Thyroid gland (tissue), 4 donors: ENCODE data around the gene KHNYN. TPM values are rescaled to one million over a fixed set of nuclear protein-coding genes. Genes with fewer than 3 reads are reported as not detected.

Experiments
- DNase-seq, 2 donors: peaks; one replicate each; pipeline ENCODE4 v3.0.0-alpha.2; 2019
- H3K27ac ChIP-seq, 3 donors: fragments of 200-600 bp; sonication (generic); 1 replicate in 2 of 3; 2 replicates in 1 of 3; pipeline ENCODE4 v1.5.1; 2016 to 2019; ENCODE audit warnings: mild to moderate bottlenecking in 1 of 3, moderate library complexity in 1 of 3
- H3K27me3 ChIP-seq: fragments of 200-600 bp; sonication (generic); one replicate; pipeline ENCODE4 v1.5.1; 2019
- H3K36me3 ChIP-seq, 2 donors: fragments of 200-600 bp; sonication (generic); one replicate each; pipeline ENCODE4 v1.5.1; 2016 to 2019
- H3K4me1 ChIP-seq, 2 donors: fragments of 200-600 bp; sonication (generic); one replicate each; pipeline ENCODE4 v1.5.1; 2017 to 2019
- H3K4me3 ChIP-seq, 3 donors: fragments of 200-600 bp; sonication (generic); replicated peaks in 1 of 3; 1 replicate in 2 of 3; 2 replicates in 1 of 3; pipeline ENCODE4 v1.5.1; 2016; ENCODE audit warnings: mild to moderate bottlenecking in 1 of 3
- H3K9me3 ChIP-seq: fragments of 200-600 bp; sonication (generic); one replicate; pipeline ENCODE4 v1.5.1; 2017
- CTCF ChIP-seq, 6 experiments: fragments of 200-600 bp in 3 of 6; fragments of 450-650 bp in 3 of 6; sonication (generic) in 3 of 6; IDR thresholded peaks; one replicate each; pipeline ENCODE4 v1.5.1; 2016 to 2019; ENCODE audit warnings: antibody characterized with exemption in 6 of 6, mild to moderate bottlenecking in 2 of 6, inconsistent platforms in 1 of 6, moderate library complexity in 1 of 6
- POLR2A ChIP-seq, 2 donors: fragments of 450-650 bp; IDR thresholded peaks; one replicate each; pipeline ENCODE4 v1.6.1; 2017; ENCODE audit warnings: antibody characterized with exemption in 2 of 2, mild to moderate bottlenecking in 2 of 2, moderate library complexity in 1 of 2
- WGBS, 2 donors: methylation state at CpG; one replicate each; pipeline ENCODE4 v1.1.5; 2017; 5-methylcytosine and 5-hydroxymethylcytosine counted together
- intact Hi-C: fragments of 100-400 bp; cut with DNase I; formaldehyde crosslinking; loops from one replicate; pipeline ENCODE4 v1.15.1; 2023
- total RNA-seq, 4 donors: library from RNA; depleted of rRNA; stranded (reverse); fragments of >200 nt; gene quantifications; one replicate each; pipeline ENCODE4 v1.2.3, GENCODE V29; 2016

Gene KHNYN
- total RNA-seq, 4 donors from 2014 or later = 46.9 to 75.0 (median 48.3) TPM

GRCh38 chr14:24430682-24431568 is 1.2 kb downstream of the KHNYN start:
- WGBS, 2 donors = 16 to 17% methylated on average over 14 to 18 of the region's 19 CpGs
- H3K4me3 ChIP-seq = peak overlapping the region; percentile 62 to 86 (median 77)
- no peaks in the 10 kb centered on the region for H3K9me3 ChIP-seq
- H3K27ac ChIP-seq = peak overlapping the region; percentile 81 to 95 (median 91)
- intact Hi-C loops = loop anchor here (2.0 to 10.0 kb wide), 3 partner anchors 64 to 196 kb away; partner anchors contain the start of genes GMPR2 and NEDD8
- DNase-seq = peak; percentile 32
- H3K36me3 ChIP-seq = peaks cover 21% of the 10 kb centered on the region in 2 donors
- H3K4me1 ChIP-seq = peaks cover 23 to 40% of the 10 kb centered on the region in 2 donors
- H3K27me3 ChIP-seq = no peaks in the 10 kb centered on the region
- TF ChIP-seq CTCF (IDR thresholded peaks at IDR 0.05) (no peak), POLR2A (IDR thresholded peaks at IDR 0.05) (no peak)

- intact Hi-C loops = loop anchor here (2.0 to 10.0 kb wide), 3 partner anchors 65 to 197 kb away; partner anchors contain the start of genes GMPR2 and NEDD8
- Histone ChIP-seq H3K4me3 (peak overlapping the region in 1 of 3 donors; percentile 86), H3K27me3 (no peaks in the 10 kb centered on the region), H3K27ac (peak overlapping the region; percentile 81 to 95 (median 91)), H3K36me3 (peaks cover 21 to 25% of the 10 kb centered on the region in 2 donors), H3K9me3 (no peaks in the 10 kb centered on the region), H3K4me1 (peaks cover 23 to 48% of the 10 kb centered on the region in 2 donors)
- 45 to 55% methylated on average over 14 to 15 of the region's 15 CpGs for WGBS, 2 donors
- TF ChIP-seq CTCF (IDR thresholded peaks at IDR 0.05) (peak; percentile 85 to 97 (median 90)), POLR2A (IDR thresholded peaks at IDR 0.05) (peak in 1 of 2 donors; percentile 7)
- DNase-seq = peak; percentile 87 to 90
These were observed 2.0 kb downstream of the KHNYN start for GRCh38 chr14:24431569-24432258.

- Histone ChIP-seq H3K36me3 (peaks cover 25 to 29% of the 10 kb centered on the region in 2 donors), H3K4me3 (no peak overlapping the region), H3K27ac (peak overlapping the region in 2 of 3 donors; percentile 43 to 95), H3K4me1 (peaks cover 23 to 56% of the 10 kb centered on the region in 2 donors), H3K9me3 (no peaks in the 10 kb centered on the region), H3K27me3 (no peaks in the 10 kb centered on the region)
- no peak for DNase-seq
- WGBS, 2 donors = 87 to 89% methylated on average over 22 to 24 of the region's 24 CpGs
- no peak for TF ChIP-seq POLR2A (IDR thresholded peaks at IDR 0.05)
- TF ChIP-seq CTCF (IDR thresholded peaks at IDR 0.05) = no peak
- intact Hi-C loops = loop anchor here (10.0 kb wide), 1 partner anchor 198 kb away; the partner anchor contains the start of genes GMPR2 and NEDD8
These were observed 2.7 kb downstream of the KHNYN start for GRCh38 chr14:24432259-24433131.

GRCh38 chr14:24434036-24434435 is 4.3 kb downstream of the KHNYN start:
- H3K4me3 ChIP-seq = no peak overlapping the region
- no peak for TF ChIP-seq POLR2A (IDR thresholded peaks at IDR 0.05)
- no peak for TF ChIP-seq CTCF (IDR thresholded peaks at IDR 0.05)
- no peaks in the 10 kb centered on the region for H3K27me3 ChIP-seq
- peaks cover 23 to 61% of the 10 kb centered on the region in 2 donors for H3K4me1 ChIP-seq
- intact Hi-C loops = loop anchor here (10.0 kb wide), 1 partner anchor 199 kb away; the partner anchor contains the start of genes GMPR2 and NEDD8
- peaks cover 33 to 39% of the 10 kb centered on the region in 2 donors for H3K36me3 ChIP-seq
- WGBS, 2 donors = 87 to 90% methylated on average over 7 of the region's 7 CpGs
- H3K27ac ChIP-seq = no peak overlapping the region
- no peak for DNase-seq
- no peaks in the 10 kb centered on the region for H3K9me3 ChIP-seq
